ENCODE measurements around the gene UBR4. TPM values are rescaled to one million over a fixed set of nuclear protein-coding genes. Genes with fewer than 3 reads are reported as not detected.

Gene UBR4
- total RNA-seq, 1 experiment from 2014 or later, result 66.5 TPM

DNA sequence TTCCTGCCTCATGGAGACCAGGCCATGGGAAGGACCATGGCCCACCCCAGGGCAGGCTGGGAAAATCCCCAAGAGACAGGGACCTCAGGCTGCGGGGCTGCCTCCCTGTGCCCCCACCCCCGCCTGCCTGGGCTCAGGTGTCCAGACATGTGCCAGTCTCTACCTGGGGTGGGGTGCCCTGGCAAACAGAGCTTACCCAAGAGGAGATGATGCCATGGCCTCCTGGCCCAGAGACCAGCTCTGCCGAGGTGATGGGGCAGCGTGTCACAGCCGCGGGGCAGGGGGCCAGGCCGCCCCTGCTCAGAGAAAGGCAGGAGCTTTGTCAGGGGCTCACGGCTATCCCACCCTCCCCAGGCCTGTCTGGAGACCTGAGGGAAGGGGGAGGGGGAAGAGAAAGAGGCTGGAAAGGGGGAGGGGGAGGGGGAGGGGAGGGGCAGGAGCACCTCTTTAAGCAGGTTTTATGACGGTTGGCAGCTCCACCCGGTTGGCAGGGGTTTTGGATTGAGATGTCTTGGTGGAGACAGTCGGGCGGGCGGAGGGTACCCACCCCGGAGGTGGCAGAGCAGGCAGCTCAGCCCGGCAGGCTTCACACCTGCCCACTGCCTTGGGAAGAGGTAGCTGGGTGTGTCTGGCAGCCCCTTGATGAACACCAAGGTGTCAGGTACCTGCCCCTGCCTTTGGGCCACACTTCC is 152.1 kb downstream of the UBR4 start:
- no peak for DNase-seq (ENCODE audit: low spot score)

DNA sequence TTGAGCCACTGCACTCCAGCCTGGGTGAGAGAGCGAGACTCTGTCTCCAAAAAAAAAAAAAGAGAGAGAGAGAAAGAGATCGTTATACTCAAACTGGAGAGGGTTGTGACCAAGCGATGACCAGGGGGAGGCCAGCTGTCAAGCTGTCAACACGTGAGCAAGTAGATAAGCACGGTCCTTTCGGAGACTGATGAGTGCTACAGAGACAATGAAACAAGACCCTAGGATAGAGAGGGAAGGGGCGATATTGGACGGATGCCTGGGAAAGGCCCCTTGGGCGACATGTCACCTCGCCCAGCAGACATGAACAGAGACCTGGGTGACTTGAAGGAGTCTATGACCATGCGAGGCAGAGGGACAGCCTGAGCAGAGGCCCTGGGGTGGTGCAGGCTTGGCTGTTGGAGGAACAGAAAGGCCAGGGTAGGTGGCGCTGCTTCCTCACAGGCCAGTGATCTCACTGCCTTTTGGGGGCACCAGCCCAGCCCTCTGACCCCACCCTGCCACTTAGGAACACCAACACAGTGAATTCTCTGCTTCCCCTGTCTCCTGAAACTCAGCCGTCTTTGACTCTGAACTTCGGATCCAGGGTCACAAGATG is 152.8 kb downstream of the UBR4 start:
- no peak for DNase-seq (ENCODE audit: low spot score)

- no peak for DNase-seq (ENCODE audit: low spot score)
Observed at GRCh38 chr1:19055701-19056100, 154.4 kb downstream of the UBR4 start.

DNA sequence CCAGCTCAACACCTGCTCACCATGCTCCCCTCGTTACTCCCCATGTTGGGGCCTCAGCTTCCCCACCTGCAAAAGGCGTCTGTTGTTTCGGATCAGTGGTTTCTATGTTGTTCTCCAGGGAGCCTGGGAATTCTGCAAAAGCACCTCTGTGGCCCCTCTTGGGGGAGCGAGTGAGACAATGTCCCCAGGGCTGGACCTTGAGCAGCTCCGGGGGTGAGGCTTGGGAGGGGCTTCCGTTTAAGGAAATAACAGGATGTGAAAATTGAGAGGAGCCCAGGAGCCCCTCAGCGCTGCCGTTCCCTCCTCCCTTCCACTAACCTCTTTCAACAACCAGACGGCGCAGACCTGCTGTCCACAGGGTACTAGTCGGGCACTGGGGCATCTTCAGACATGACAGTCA is 155.1 kb downstream of the UBR4 start:
- no peak for DNase-seq (ENCODE audit: low spot score)

DNA sequence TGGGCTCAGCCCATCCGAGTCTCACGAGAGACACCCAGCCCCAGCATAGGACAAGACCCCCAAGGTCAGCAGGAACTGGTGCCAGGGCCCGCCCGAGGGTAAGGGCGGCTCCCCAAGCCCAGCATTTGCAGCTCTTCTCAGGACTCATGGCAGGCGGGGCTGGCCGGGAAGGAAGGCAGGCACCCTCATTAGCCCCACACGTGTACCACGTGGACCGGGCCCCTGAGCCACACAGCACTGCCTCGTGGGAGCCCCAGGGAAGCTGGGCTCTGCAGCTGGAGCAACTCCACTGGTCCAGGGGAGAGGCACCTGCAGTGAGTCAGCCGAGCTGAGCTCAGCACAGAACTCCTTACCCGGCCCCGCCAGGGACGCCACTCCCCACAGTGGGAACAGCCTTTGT is 155.8 kb downstream of the UBR4 start:
- no peak for DNase-seq (ENCODE audit: low spot score)

- DNase-seq (ENCODE audit: low spot score), result no peak
Observed at GRCh38 chr1:19053486-19053885, 156.6 kb downstream of the UBR4 start.

GRCh38 chr1:19049798-19050197 is 160.3 kb downstream of the UBR4 start:
- no peak for DNase-seq (ENCODE audit: low spot score)

DNA sequence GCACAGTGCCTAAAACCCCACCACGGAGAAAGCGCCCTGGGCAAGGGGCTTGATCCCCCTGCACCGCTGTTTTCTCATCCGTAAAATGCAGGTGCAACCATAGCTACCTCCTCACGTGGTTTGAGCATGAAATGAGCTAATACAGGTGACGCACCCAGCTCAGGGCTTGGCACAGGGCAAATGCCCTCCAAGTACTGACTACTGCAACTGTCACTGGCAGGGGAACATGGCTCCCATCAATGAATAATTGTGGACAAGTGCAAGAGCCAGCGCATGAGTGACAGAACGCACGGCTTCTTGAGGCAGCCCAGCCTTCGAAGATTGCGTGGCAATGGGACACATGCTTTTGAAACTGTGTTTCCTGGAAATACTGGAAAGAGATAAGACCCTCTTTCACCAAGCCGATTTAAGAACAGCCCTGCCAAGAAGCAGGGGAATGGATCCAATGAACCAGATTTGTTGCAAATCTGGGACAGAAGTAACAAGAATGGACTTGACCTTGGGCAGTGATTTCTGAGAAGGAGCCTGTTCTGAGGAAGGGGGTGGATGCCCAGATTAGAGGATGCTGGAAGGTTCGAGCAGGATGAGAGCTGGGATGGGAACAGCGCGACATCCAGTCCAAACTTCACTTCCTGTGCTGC is 160.8 kb downstream of the UBR4 start:
- DNase-seq (ENCODE audit: low spot score), result no peak

GRCh38 chr1:19046972-19047731 is 162.9 kb downstream of the UBR4 start:
- no peak for DNase-seq (ENCODE audit: low spot score)

DNA sequence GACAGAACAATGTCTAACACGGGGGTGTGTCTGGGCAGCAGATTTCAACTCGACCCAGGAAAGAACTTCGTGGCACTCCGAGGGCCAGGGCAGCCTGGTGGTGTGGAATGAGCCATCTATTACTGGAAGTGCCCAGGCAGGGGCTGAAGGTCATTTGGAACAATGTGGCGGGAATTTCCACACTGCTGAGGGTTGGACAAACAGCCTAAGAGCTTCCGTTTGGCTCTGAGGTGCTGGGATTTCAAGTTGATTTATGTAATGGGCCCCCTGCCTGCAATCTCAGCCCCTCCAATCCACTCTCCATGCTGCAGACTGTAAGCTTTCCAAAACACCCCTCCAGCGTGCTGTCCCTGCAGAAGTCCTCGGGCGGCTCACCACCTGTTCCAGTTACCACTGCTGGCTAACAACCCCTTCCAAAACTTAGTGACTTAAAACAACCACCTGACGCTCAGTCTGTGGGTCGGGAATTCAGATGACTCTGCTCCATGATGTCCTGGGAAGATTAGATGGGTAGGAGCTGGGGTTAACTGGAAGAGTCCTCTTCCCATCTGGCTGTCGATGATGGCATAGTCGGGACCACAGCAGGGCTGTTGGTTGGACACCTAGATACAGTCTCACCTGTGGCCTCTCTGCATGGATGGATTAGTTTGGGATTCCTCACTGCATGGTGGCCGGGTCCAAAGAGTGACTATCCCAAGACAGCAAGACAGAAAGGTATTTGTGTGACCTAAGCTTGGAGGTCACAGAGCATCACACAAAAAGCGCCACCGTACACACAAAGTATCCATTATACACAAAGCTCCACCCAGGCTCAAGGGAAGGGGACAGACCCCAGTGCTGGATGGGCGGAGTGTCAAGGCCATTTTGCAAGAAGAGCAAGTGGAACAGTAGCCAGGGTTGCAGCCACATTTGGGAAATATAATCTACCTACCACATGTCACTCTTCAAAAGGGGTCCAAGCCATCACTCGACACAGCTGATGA is 163.9 kb downstream of the UBR4 start:
- no peak for DNase-seq (ENCODE audit: low spot score)

DNA sequence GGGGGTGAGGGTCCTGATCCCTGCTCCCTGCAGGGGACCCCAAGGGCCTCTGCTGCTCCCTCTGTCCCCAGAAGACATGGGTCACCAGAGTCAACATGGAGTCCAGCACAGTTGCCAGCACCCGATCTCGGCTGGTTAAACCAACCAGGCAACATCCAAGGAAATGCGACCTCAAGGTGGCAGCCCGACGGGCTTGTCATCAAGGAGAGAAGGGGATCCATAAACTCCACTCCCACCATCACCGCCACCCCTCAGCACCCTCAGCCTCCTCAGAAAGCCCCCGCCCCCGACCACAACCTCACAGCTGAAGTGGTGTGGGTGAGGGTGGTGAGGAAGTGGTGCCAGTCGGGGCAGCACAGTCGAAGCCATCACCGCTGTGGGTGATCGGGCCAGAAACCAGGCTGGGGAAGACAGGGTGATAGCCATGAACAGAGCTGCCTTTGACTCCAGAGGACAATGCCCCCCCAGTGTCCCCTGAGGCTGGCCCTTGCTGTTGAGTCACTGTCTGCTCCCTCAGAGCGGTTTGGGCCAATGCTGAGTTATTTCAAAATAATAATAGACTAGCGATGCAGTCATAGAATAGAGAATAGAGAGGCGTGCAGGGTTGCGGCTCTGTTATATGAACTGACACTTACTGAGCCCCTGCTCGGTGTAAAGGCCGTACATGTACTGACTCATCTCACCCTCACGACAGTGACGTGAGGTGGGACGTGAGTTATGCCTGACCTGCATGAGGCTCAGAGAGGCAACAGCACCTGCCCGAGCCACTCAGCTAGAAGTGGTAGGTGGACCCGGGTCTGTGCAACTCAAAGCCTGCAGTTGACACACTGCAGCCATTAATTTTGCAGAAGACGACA is 164.9 kb downstream of the UBR4 start:
- no peak for DNase-seq (ENCODE audit: low spot score)

GRCh38 chr1:19044471-19044870 is 165.6 kb downstream of the UBR4 start:
- no peak for DNase-seq (ENCODE audit: low spot score)

DNA sequence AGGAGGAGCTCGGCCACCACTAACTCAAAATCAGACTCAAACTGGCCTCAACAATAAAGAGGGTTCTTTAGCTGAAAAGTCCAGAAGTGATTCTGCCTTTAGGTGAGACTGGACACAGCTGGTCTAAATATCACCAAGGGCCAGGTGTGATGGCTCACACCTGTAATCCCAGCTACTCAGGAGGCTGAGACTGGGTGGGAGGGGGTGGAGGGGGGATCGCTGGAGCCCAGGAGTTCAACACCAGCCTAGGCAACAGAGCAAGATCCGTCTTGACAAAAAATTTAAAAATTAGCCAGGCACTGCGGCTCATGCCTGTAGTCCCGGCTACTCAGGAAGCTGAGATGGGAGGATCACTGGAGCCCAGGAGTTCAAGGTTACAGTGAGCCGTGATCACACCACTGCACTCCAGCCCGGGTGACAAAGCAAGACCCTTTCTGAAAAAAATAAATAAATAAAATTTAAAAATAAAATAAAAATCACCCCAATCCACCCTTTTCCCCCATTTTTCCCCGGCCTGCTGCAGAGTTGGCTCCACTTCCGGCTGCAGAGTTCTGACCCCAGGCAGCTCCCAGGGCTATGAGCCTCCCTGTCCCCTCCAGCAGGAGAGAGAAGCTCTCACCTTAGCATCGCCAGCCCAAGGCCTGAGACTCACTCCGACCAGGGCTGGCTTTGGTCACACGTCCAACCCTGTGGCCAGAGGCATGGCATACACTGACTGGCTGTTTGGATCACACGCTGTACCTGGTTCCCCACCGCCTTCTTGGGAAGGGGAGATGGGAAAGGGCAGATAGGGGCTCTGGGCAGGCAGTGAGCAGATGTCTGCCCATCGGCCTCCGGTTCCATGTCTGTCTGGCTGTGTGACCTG is 166.3 kb downstream of the UBR4 start:
- no peak for DNase-seq (ENCODE audit: low spot score)

DNA sequence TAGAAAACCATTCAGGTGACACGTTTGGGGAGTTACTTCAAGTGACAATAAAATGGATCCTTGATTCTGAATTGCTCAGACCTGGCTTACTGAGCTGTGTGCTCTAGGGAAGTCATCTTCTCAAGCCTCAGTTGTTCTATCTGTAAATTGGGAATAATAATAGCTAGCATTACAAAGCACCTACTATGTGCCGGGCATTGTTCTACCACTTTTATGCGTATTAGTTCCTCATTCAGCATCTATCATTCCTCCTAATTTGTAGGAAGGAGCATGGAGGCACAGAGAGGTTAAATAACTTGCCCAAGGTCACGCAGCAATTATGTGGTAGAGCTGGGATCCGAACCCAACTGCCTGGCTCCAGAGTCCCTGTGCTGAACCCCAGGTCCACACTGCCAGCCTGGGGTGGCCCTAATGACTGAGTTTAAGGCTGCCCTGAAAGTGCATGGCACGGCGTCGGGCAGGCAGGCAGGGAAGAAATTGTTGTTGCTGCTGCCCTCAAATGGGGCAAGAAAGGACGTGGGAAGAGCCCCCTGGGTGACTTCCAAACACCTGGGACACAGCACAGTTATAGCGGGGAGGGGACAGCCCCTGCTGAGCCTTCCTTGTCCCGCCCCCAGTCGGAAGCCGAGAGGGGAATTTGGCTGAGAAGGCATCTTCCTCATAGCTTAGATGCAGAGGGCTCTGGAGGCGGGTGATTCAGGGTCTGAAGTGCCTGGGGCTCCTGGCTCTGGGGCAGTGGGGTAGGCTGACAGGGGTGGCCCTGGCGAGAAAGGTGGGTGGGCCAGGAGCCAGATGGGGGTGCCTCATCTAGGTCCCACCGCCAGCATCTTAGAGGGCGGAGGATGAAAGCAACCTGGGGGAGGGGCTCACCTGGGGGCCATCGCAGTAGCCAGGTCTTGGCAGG is 167.1 kb downstream of the UBR4 start:
- DNase-seq (ENCODE audit: low spot score), result no peak

- no peak for DNase-seq (ENCODE audit: low spot score)
Observed at GRCh38 chr1:19040010-19040680, 169.9 kb downstream of the UBR4 start.

DNA sequence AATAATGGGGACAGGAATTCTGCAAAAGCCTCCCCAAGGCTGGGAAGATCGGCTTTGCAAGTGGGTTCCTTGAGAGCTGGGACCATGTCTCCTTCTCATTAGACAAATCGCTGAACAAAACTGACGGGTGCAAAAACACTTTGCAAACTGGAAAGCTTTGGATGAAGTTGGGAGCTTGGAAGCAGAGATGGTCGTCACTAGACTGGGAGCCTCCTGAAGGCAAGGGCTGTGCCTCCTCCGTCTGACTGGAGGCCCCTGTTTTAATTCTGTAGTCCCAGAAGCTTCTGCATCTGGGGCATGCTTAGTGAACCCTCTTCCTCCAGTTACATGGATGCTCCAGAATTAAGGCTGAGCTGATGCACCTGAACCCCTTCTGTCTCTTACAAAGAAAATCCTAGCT is 171.3 kb downstream of the UBR4 start:
- no peak for DNase-seq (ENCODE audit: low spot score)

- DNase-seq (ENCODE audit: low spot score), result no peak
Observed at GRCh38 chr1:19038096-19038495, 172.0 kb downstream of the UBR4 start.

- DNase-seq (ENCODE audit: low spot score), result no peak
Observed at GRCh38 chr1:19037659-19038058, 172.4 kb downstream of the UBR4 start.

Data from A172 (cell line).